Kidney (tissue), 14 donors: ENCODE measurements around the gene CPVL. TPM values are rescaled to one million over a fixed set of nuclear protein-coding genes. Genes with fewer than 3 reads are reported as not detected.

Experiments used
- DNase-seq, 5 donors: peaks; one replicate each; pipeline ENCODE4 v3.0.0-alpha.2; 2013 to 2020
- FAIRE-seq: peaks from 2 replicates; lab custom pipeline; 2012; peaks lifted over from hg19 to GRCh38; lab: Jason Lieb, UNC
- H3K27ac ChIP-seq, 2 donors: one replicate each; pipeline ENCODE4 v1.7.0; 2013; ENCODE audit warnings: low read depth in 2 of 2, low read length in 2 of 2, inconsistent platforms in 1 of 2
- H3K27me3 ChIP-seq: one replicate; pipeline ENCODE4 v1.7.1; 2013; ENCODE audit warnings: low read length, inconsistent platforms; ENCODE audit not compliant: control insufficient read depth, insufficient read depth
- H3K36me3 ChIP-seq, 3 donors: one replicate each; pipeline versions ENCODE4 v1.7.0 to v1.7.1; 2013; ENCODE audit warnings: low read length in 3 of 3, control low read depth in 1 of 3, inconsistent platforms in 1 of 3; ENCODE audit not compliant: insufficient read depth in 3 of 3, control insufficient read depth in 2 of 3
- H3K4me1 ChIP-seq, 3 donors: one replicate each; pipeline versions ENCODE4 v1.7.0 to v1.7.1; 2013; ENCODE audit warnings: low read length in 3 of 3, inconsistent platforms in 1 of 3, low read depth in 1 of 3; ENCODE audit not compliant: control insufficient read depth in 2 of 3, insufficient read depth in 2 of 3
- H3K4me3 ChIP-seq, 3 donors: one replicate each; pipeline versions ENCODE4 v1.7.0 to v1.8.1; 2013; ENCODE audit warnings: low read length in 3 of 3, control low read depth in 1 of 3, inconsistent platforms in 1 of 3
- H3K9ac ChIP-seq, 3 donors: one replicate each; pipeline versions ENCODE4 v1.7.0 to v1.7.1; 2013; ENCODE audit warnings: low read length in 3 of 3, control low read depth in 1 of 3, inconsistent platforms in 1 of 3
- H3K9me3 ChIP-seq, 3 donors: one replicate each; pipeline versions ENCODE4 v1.7.0 to v1.7.1; 2013; ENCODE audit warnings: low read length in 3 of 3, control low read depth in 1 of 3, inconsistent platforms in 1 of 3; ENCODE audit not compliant: control insufficient read depth in 2 of 3, insufficient read depth in 1 of 3
- CTCF ChIP-seq: IDR thresholded peaks from 3 replicates; pipeline ENCODE4 v1.5.1; 2012; ENCODE audit warnings: mild to moderate bottlenecking, moderate library complexity, borderline replicate concordance; ENCODE audit not compliant: insufficient read depth; ENCODE audit errors: extremely low read depth
- intact Hi-C: fragments of 100-400 bp; cut with DNase I; formaldehyde crosslinking; loops from one replicate; pipeline ENCODE4 v1.11.1; 2022
- polyA plus RNA-seq: library from polyadenylated mRNA; stranded (reverse); fragments of 350-450 nt; fragmentation: Illumina TruSeq; extraction: RNeasy Lipid Tissue Mini Kit (QIAGEN cat#74804); gene quantifications from one replicate; pipeline ENCODE4 v1.2.3, GENCODE V29; 2014; ENCODE audit warnings: low read depth, low replicate concordance; ENCODE audit not compliant: insufficient read depth
- total RNA-seq: library from RNA; stranded (reverse); fragmentation: NEBNext Ultra II Directional; extraction: Animal tissue kit (Norgen Biotek cat#: 25700); gene quantifications from one replicate; pipeline ENCODE4 v1.2.1, GENCODE V29; 2021
- donor health status: control.
- donor health status: control.
- donor health status: control.
- donor health status: control.
- donor health status: control.
- donor health status: DM: yes; HTN: yes; CAD: no.
- donor health status: Normal renal cell carcinoma (clear cell type).

The CPVL gene
- total and polyA plus RNA-seq, 2 donors from 2014 or later = 104 to 133 TPM

DNA sequence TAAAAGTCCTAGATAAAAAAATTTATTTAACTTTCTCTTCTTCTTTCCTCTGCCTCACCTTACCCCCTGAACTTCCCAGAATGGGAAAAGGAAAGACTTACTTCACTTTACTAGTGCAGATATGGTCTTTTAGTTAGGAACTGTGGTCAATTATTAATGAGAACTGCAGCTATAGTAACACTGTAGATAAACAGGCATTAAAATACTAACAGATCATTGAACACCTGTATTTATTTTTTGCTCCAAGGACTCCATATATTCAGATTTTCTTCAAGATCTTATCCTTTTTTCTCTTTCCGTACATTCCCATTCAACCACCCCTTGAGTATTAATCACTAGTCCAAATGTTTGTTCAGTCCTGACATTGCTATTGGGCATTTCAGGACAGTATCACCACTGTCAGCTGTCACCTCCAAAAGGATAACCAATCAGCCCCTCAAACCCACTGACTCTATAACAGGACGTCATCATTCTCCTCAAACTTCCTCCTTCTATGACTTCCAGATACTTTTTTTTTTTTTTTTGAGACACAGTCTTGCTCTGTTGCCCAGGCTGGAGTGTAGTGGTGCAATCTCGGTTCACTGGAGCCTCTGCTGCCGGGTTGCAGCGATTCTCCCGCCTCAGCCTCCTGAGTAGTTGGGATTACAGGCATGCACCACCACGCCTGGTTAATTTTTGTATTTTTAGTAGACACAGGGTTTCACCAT is 4.2 kb downstream of the CPVL start:
- TF ChIP-seq CTCF = no peak
- Histone ChIP-seq H3K36me3 (no peaks in the 10 kb centered on the region), H3K27me3 (no peaks in the 10 kb centered on the region), H3K27ac (no peak overlapping the region), H3K9me3 (no peaks in the 10 kb centered on the region), H3K4me3 (no peak overlapping the region), H3K9ac (no peak overlapping the region), H3K4me1 (peaks cover 0 to 14% (median 7%) of the 10 kb centered on the region in 3 donors)
- FAIRE-seq (no peak), DNase-seq (peak in 2 of 5 donors; percentile 66 to 77)
- intact Hi-C loops = no loop called here

DNA sequence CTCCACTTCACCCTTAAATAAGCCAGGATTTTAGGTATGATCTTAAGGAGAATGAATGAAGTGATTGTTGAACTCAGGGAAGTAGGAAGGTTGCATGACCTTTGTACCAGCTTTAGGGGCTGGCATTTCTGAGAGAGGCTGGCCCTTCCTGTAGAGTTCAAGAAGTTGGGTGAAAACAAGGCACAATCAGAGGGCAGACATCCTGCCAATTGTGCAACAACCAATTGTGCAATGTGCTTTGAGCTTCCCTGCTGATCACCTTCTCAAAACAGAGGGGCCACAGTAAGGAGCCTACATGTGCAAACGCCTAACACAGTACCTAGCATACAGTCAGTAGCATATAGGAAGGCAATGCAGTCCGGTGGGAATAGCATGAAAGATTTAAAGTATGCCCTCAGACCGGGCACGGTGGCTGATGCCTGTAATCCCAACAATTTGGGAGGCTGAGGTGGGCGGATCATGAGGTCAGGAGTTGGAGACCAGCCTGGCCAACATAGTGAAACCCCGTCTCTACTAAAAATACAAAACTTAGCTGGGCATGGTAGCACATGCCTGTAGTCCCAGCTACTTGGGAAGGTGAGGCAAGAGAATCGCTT is 5.4 kb downstream of the CPVL start:
- Histone ChIP-seq H3K27me3 (no peaks in the 10 kb centered on the region), H3K36me3 (no peaks in the 10 kb centered on the region), H3K9ac (no peak overlapping the region), H3K4me1 (peaks cover 0 to 13% (median 7%) of the 10 kb centered on the region in 3 donors), H3K9me3 (peaks cover 0 to 3% (median 0%) of the 10 kb centered on the region in 3 donors), H3K4me3 (no peak overlapping the region), H3K27ac (no peak overlapping the region)
- intact Hi-C loops = no loop called here
- DNase-seq (no peak), FAIRE-seq (no peak)
- no peak for TF ChIP-seq CTCF

- intact Hi-C loops = no loop called here
- no peak for TF ChIP-seq CTCF
- H3K36me3 ChIP-seq = no peaks in the 10 kb centered on the region
- H3K4me1 ChIP-seq = peaks cover 0 to 11% (median 7%) of the 10 kb centered on the region in 3 donors
- peak overlapping the region in 1 of 2 donors; percentile 13 for H3K27ac ChIP-seq
- no peak overlapping the region for H3K4me3 ChIP-seq
- H3K9ac ChIP-seq = no peak overlapping the region
- DNase-seq (no peak), FAIRE-seq (no peak)
- peaks cover 0 to 4% (median 0%) of the 10 kb centered on the region in 3 donors for H3K9me3 ChIP-seq
- H3K27me3 ChIP-seq = no peaks in the 10 kb centered on the region
Measured at GRCh38 chr7:29139796-29140195, 6.5 kb downstream of the CPVL start.
